HepG2 (cell line): ENCODE measurements around the gene TWNK. TPM values are rescaled to one million over a fixed set of nuclear protein-coding genes. Genes with fewer than 3 reads are reported as not detected.
A peak's percentile ranks its signal among the peaks of the same experiment; 100 is the strongest.

ENCODE experiments used
- ATF7-NPFF ChIP-seq: sonication (generic); formaldehyde crosslinking; IDR thresholded peaks from 2 replicates; pipeline ENCODE4 v1.8.1; 2023; ENCODE audit warnings: mild to moderate bottlenecking, low read depth, missing genetic modification reagents, moderate library complexity
- CREBL2 ChIP-seq: sonication (generic); formaldehyde crosslinking; IDR thresholded peaks from 2 replicates; pipeline ENCODE4 v1.8.1; 2023; ENCODE audit warnings: missing genetic modification reagents, mild to moderate bottlenecking, borderline replicate concordance
- CTCF ChIP-seq: sonication (generic); formaldehyde crosslinking; IDR thresholded peaks from 2 replicates; pipeline ENCODE4 v1.5.0; 2020; ENCODE audit warnings: mild to moderate bottlenecking, missing genetic modification reagents, moderate library complexity
- EP300 ChIP-seq, 3 experiments: sonication (generic) in 1 of 3; formaldehyde crosslinking in 1 of 3; IDR thresholded peaks; 2 replicates each; pipeline versions ENCODE4 v1.5.1 to v1.6.1; 2011 to 2020; ENCODE audit warnings: low read depth in 2 of 3, low read length in 2 of 3, borderline replicate concordance in 1 of 3, improper control_type of control experiment in 1 of 3, mild to moderate bottlenecking in 1 of 3, missing genetic modification reagents in 1 of 3, moderate library complexity in 1 of 3
- FOSL2 ChIP-seq: sonication (generic); formaldehyde crosslinking; IDR thresholded peaks from 2 replicates; pipeline ENCODE4 v1.4.0; 2020; ENCODE audit warnings: missing genetic modification reagents
- MTF1 ChIP-seq: sonication (generic); formaldehyde crosslinking; IDR thresholded peaks from 2 replicates; pipeline ENCODE4 v1.5.0; 2020; ENCODE audit warnings: missing genetic modification reagents
- NFE2 ChIP-seq: sonication (generic); formaldehyde crosslinking; IDR thresholded peaks from 2 replicates; pipeline ENCODE4 v1.4.0; 2020; ENCODE audit warnings: missing genetic modification reagents
- NPAS2 ChIP-seq: sonication (generic); formaldehyde crosslinking; IDR thresholded peaks from 2 replicates; pipeline ENCODE4 v1.8.0; 2022; ENCODE audit warnings: mild to moderate bottlenecking, missing genetic modification reagents, borderline replicate concordance
- POLR2G ChIP-seq: fragments of 200-400 bp; formaldehyde crosslinking; IDR thresholded peaks from 2 replicates; pipeline ENCODE4 v1.6.1; 2018; ENCODE audit warnings: mild to moderate bottlenecking, low read depth, low read length, moderate library complexity
- SP1 ChIP-seq, 2 experiments: fragments of 450-650 bp in 1 of 2; sonication (generic) in 1 of 2; formaldehyde crosslinking in 1 of 2; IDR thresholded peaks; 2 replicates each; pipeline versions ENCODE4 v1.4.0 to v1.6.1; 2016 to 2020; ENCODE audit warnings: missing genetic modification reagents in 1 of 2
- SP140L ChIP-seq: sonication (generic); formaldehyde crosslinking; IDR thresholded peaks from 2 replicates; pipeline ENCODE4 v1.4.0; 2020; ENCODE audit warnings: missing genetic modification reagents, borderline replicate concordance
- ZBTB49 ChIP-seq: sonication (generic); formaldehyde crosslinking; IDR thresholded peaks from 2 replicates; pipeline ENCODE4 v1.4.0; 2020; ENCODE audit warnings: missing genetic modification reagents, borderline replicate concordance
- ZNF292 ChIP-seq: sonication (generic); formaldehyde crosslinking; IDR thresholded peaks from 2 replicates; pipeline ENCODE4 v1.8.1; 2022; ENCODE audit warnings: mild to moderate bottlenecking, low read depth, missing genetic modification reagents, borderline replicate concordance
- ZNF710 ChIP-seq: sonication (generic); formaldehyde crosslinking; IDR thresholded peaks from 2 replicates; pipeline ENCODE4 v1.5.0; 2020; ENCODE audit warnings: mild to moderate bottlenecking, missing genetic modification reagents, borderline replicate concordance
- ZNF75D ChIP-seq: sonication (generic); formaldehyde crosslinking; IDR thresholded peaks from 2 replicates; pipeline ENCODE4 v1.8.1; 2023; ENCODE audit warnings: missing genetic modification reagents, mild to moderate bottlenecking, borderline replicate concordance
- ZNF775 ChIP-seq: sonication (generic); formaldehyde crosslinking; IDR thresholded peaks from 2 replicates; pipeline ENCODE4 v1.4.0; 2020; ENCODE audit warnings: missing genetic modification reagents, mild to moderate bottlenecking, moderate library complexity, borderline replicate concordance
- polyA plus RNA-seq, 8 experiments: library from polyadenylated mRNA; depleted of rRNA in 3 of 8; stranded (reverse) in 7 of 8; unstranded in 1 of 8; fragments of >200 nt; fragmentation: Illumina TruSeq in 4 of 8; extraction: Trizol in 4 of 8; gene quantifications; 2 replicates each; pipeline versions ENCODE4 v1.2.1 to v1.2.3, GENCODE V29; 2011 to 2016; ENCODE audit warnings: low read depth in 4 of 8, missing spikeins in 1 of 8, mixed read lengths in 1 of 8; ENCODE audit not compliant: insufficient read depth in 1 of 8
- total RNA-seq, 5 experiments: library from RNA; depleted of rRNA; stranded (reverse); fragments of >200 nt; fragmentation: Illumina TruSeq; extraction: Trizol; gene quantifications; 2 replicates each; pipeline ENCODE4 v1.2.3, GENCODE V29; 2016; ENCODE audit warnings: low read depth in 1 of 5

The TWNK gene
- total and polyA plus RNA-seq, 2 of the 13 experiments (the other 11 are each of a cell fraction or from before 2014, with no cell fraction given) = 10.7 to 16.5 TPM

GRCh38 chr10:100993986-100994708 is 6.8 kb downstream of the TWNK start (continued):
- TF ChIP-seq ZBTB49 (CRISPR knock-in tag) (no peak), NPAS2 (CRISPR knock-in tag) (no peak), NFE2 (no peak), EP300 (IDR thresholded peaks at IDR 0.05; ENCODE audit: low read depth in 2 of 2, low read length in 2 of 2) (no peak), EP300 (CRISPR knock-in tag; IDR thresholded peaks at IDR 0.05; ENCODE audit: borderline replicate concordance) (no peak), SP140L (CRISPR knock-in tag) (no peak), CTCF (CRISPR knock-in tag) (peak; percentile 62), ZNF710 (CRISPR knock-in tag) (no peak), SP1 (IDR thresholded peaks at IDR 0.05) (no peak), SP1 (CRISPR knock-in tag; IDR thresholded peaks at IDR 0.05) (no peak), ATF7-NPFF (no peak), ZNF75D (CRISPR knock-in tag) (no peak), CREBL2 (CRISPR knock-in tag) (no peak), ZNF775 (CRISPR knock-in tag) (no peak), FOSL2 (no peak), ZNF292 (CRISPR knock-in tag) (no peak), POLR2G (no peak), MTF1 (CRISPR knock-in tag) (no peak)
